ENCODE measurements around the gene UPB1. TPM values are rescaled to one million over a fixed set of nuclear protein-coding genes. Genes with fewer than 3 reads are reported as not detected.

Gene UPB1
- total and polyA plus RNA-seq, 4 donors: 0.87 to 4.5 (median 3.0) TPM

DNA sequence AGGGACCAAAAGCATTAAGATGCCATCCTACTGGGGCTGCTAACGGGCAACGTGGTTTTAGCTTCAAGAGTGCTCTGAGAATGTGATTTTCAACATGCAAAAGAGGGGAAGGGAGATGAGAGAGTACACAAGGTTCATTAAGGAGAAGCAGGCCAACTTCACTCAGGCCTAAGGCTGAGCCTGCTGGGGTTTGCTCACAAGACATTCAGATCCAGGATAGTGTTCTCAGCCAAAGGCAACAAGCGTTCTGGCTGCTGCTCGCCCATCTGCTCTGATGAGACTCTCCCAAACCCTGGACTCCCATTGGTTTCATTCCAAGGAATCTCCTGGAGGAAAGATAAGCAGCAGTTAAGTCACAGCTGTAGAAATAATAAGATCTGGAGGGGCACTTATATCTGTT is 23.6 kb upstream of the UPB1 start:
- 78 to 87% methylated on average over 4 of the region's 4 CpGs for WGBS, 2 donors
- ATAC-seq (ENCODE audit: insufficient read depth, low FRiP score): peak; percentile 41
- Histone ChIP-seq H3K27ac (ENCODE audit: low read depth in 1 of 2, low read length in 1 of 2) (no peak overlapping the region), H3K36me3 (ENCODE audit: control insufficient read depth in 4 of 4, insufficient read depth in 4 of 4, low read length in 4 of 4) (no peaks in the 10 kb centered on the region), H3K4me3 (no peak overlapping the region), H3K27me3 (ENCODE audit: control insufficient read depth in 3 of 3, insufficient read depth in 3 of 3, low read length in 2 of 3) (no peaks in the 10 kb centered on the region), H3K9ac (ENCODE audit: insufficient read depth in 1 of 2, low read length in 2 of 2) (no peak overlapping the region), H3K4me1 (ENCODE audit: control insufficient read depth in 5 of 5, insufficient read depth in 5 of 5, low read length in 5 of 5) (peaks cover 5 to 22% (median 8%) of the 10 kb centered on the region in 5 donors), H3K9me3 (ENCODE audit: control insufficient read depth in 4 of 4, insufficient read depth in 3 of 4, low read length in 3 of 4) (no peaks in the 10 kb centered on the region)
- peak; percentile 23 to 67 (median 61) for DNase-seq
- TF ChIP-seq, protein P1, sequence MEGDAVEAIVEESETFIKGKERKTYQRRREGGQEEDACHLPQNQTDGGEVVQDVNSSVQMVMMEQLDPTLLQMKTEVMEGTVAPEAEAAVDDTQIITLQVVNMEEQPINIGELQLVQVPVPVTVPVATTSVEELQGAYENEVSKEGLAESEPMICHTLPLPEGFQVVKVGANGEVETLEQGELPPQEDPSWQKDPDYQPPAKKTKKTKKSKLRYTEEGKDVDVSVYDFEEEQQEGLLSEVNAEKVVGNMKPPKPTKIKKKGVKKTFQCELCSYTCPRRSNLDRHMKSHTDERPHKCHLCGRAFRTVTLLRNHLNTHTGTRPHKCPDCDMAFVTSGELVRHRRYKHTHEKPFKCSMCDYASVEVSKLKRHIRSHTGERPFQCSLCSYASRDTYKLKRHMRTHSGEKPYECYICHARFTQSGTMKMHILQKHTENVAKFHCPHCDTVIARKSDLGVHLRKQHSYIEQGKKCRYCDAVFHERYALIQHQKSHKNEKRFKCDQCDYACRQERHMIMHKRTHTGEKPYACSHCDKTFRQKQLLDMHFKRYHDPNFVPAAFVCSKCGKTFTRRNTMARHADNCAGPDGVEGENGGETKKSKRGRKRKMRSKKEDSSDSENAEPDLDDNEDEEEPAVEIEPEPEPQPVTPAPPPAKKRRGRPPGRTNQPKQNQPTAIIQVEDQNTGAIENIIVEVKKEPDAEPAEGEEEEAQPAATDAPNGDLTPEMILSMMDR (IDR thresholded peaks at IDR 0.05; ENCODE audit: control extremely low read depth, extremely low read depth): no peak

DNA sequence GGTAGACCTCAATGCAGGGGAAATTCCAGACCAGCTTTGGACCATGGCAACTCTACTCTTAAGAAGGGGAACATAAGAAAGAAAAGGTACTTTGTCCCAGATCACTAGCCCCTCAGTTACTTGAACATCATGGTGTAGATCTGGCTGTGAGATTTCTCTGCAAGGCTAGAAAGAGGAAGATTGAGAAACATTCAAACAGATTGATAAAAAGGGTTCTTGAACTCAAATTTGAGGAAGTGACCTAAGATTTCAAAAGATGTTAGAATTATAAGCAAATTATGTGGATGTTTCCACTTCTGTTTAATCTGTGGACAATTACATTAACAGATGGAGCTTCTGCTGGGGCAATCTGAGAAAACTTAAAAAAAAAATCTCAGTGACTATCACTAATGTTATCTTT is 21.8 kb upstream of the UPB1 start:
- Histone ChIP-seq H3K27ac (ENCODE audit: low read depth in 1 of 2, low read length in 1 of 2) (no peak overlapping the region), H3K4me1 (ENCODE audit: control insufficient read depth in 5 of 5, insufficient read depth in 5 of 5, low read length in 5 of 5) (peaks cover 0 to 10% (median 6%) of the 10 kb centered on the region in 5 donors), H3K9me3 (ENCODE audit: control insufficient read depth in 4 of 4, insufficient read depth in 3 of 4, low read length in 3 of 4) (no peaks in the 10 kb centered on the region), H3K9ac (ENCODE audit: insufficient read depth in 1 of 2, low read length in 2 of 2) (no peak overlapping the region), H3K4me3 (no peak overlapping the region), H3K27me3 (ENCODE audit: control insufficient read depth in 3 of 3, insufficient read depth in 3 of 3, low read length in 2 of 3) (no peaks in the 10 kb centered on the region), H3K36me3 (ENCODE audit: control insufficient read depth in 4 of 4, insufficient read depth in 4 of 4, low read length in 4 of 4) (no peaks in the 10 kb centered on the region)
- DNase-seq (no peak), ATAC-seq (ENCODE audit: insufficient read depth, low FRiP score) (no peak)
- TF ChIP-seq, protein P1 (IDR thresholded peaks at IDR 0.05; ENCODE audit: control extremely low read depth, extremely low read depth): no peak

DNA sequence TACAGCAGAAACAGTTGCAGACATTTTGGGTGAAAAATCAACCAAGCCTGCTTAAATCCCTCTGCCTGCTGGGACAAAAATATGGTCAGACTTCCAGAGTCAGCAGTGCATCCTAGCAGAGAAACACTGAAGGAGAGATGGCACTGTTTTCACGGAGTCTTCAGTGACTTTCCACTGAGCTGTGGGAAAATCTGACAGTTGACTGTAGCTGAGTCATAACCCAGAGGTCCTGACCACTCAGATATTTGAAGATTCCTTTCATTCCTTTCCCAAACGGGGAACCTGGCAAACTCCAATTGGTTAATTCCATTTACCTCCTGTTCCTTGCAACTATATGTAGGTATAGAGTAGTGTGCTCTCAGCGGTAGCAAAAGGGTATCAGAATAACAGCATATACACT is 20.9 kb upstream of the UPB1 start:
- H3K36me3 ChIP-seq (ENCODE audit: control insufficient read depth in 4 of 4, insufficient read depth in 4 of 4, low read length in 4 of 4): no peaks in the 10 kb centered on the region
- no peak overlapping the region for H3K9ac ChIP-seq (ENCODE audit: insufficient read depth in 1 of 2, low read length in 2 of 2)
- H3K4me3 ChIP-seq: no peak overlapping the region
- 52 to 73% methylated on average over 3 of the region's 3 CpGs for WGBS, 2 donors
- TF ChIP-seq, protein P1 (IDR thresholded peaks at IDR 0.05; ENCODE audit: control extremely low read depth, extremely low read depth): no peak
- no peak overlapping the region for H3K27ac ChIP-seq (ENCODE audit: low read depth in 1 of 2, low read length in 1 of 2)
- no peaks in the 10 kb centered on the region for H3K27me3 ChIP-seq (ENCODE audit: control insufficient read depth in 3 of 3, insufficient read depth in 3 of 3, low read length in 2 of 3)
- no peaks in the 10 kb centered on the region for H3K9me3 ChIP-seq (ENCODE audit: control insufficient read depth in 4 of 4, insufficient read depth in 3 of 4, low read length in 3 of 4)
- peaks cover 0 to 10% (median 6%) of the 10 kb centered on the region in 5 donors for H3K4me1 ChIP-seq (ENCODE audit: control insufficient read depth in 5 of 5, insufficient read depth in 5 of 5, low read length in 5 of 5)
- ATAC-seq (ENCODE audit: insufficient read depth, low FRiP score): no peak
- no peak for DNase-seq

DNA sequence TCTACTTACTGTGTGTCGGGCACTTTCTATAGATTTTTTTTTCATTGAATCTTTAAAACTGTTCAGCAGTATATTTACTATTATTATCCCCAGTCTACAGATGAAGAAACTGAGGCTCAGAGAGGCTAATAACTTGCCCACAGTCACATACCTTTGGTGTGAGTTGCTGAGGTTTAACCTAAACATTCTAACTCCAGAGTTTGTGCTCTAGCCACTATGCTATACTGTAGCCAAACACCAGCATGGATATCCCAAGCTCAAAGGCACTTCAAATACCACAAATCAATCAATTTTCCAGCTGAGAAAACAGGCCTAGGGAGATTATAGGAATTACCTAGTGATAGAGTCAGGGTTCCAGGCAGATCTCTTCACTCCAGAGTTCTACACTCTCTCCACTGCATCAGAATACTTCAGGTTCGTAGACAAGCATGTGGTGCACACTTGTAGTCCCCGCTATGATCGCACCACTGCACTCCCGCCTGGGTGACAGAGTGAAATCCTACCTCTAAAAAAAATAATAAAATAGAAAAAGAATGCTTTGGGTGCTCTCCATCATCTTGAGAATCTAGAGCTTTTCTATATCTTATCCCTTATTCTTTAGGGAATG is 20.4 kb upstream of the UPB1 start:
- no peaks in the 10 kb centered on the region for H3K36me3 ChIP-seq (ENCODE audit: control insufficient read depth in 4 of 4, insufficient read depth in 4 of 4, low read length in 4 of 4)
- H3K4me1 ChIP-seq (ENCODE audit: control insufficient read depth in 5 of 5, insufficient read depth in 5 of 5, low read length in 5 of 5): peaks cover 0 to 10% (median 6%) of the 10 kb centered on the region in 5 donors
- 80 to 93% methylated on average over 5 of the region's 5 CpGs for WGBS, 2 donors
- TF ChIP-seq, protein P1 (IDR thresholded peaks at IDR 0.05; ENCODE audit: control extremely low read depth, extremely low read depth): no peak
- no peak overlapping the region for H3K4me3 ChIP-seq
- DNase-seq (no peak), ATAC-seq (ENCODE audit: insufficient read depth, low FRiP score) (no peak)
- no peaks in the 10 kb centered on the region for H3K27me3 ChIP-seq (ENCODE audit: control insufficient read depth in 3 of 3, insufficient read depth in 3 of 3, low read length in 2 of 3)
- no peaks in the 10 kb centered on the region for H3K9me3 ChIP-seq (ENCODE audit: control insufficient read depth in 4 of 4, insufficient read depth in 3 of 4, low read length in 3 of 4)
- H3K9ac ChIP-seq (ENCODE audit: insufficient read depth in 1 of 2, low read length in 2 of 2): no peak overlapping the region
- H3K27ac ChIP-seq (ENCODE audit: low read depth in 1 of 2, low read length in 1 of 2): no peak overlapping the region

Data from lung (tissue), 12 donors.